ENCODE results near the gene CLINT1. TPM values are rescaled to one million over a fixed set of nuclear protein-coding genes. Genes with fewer than 3 reads are reported as not detected.

The CLINT1 gene
- total and polyA plus RNA-seq, 2 of the 4 experiments (the other 2 are of a cell fraction): 144 to 146 TPM

- BruUV-seq (replicated peaks): no TSS peak
- Histone ChIP-seq H3K56ac (ENCODE audit: extremely low read depth, insufficient read depth, low read length) (no peak overlapping the region), H3K79me1 (ENCODE audit: low read depth in 1 of 2, low read length in 2 of 2) (peaks cover 7 to 14% of the 10 kb centered on the region in 2 experiments; a peak in 3 of 4 replicates), H4K8ac (ENCODE audit: low read depth in 2 of 2, low read length in 2 of 2) (no peak overlapping the region), H4K5ac (ENCODE audit: low read depth, low read length) (no peak overlapping the region), H3K4me2 (ENCODE audit: low read depth, low read length) (no peak overlapping the region), H2BK15ac (ENCODE audit: low read depth, low read length) (no peak overlapping the region), H4K20me1 (ENCODE audit: insufficient read depth, low read length) (no peaks in the 10 kb centered on the region), H2BK5ac (ENCODE audit: low read depth, low read length, poor library complexity, severe bottlenecking) (no peak overlapping the region), H3K4me3 (ENCODE audit: insufficient read depth, low read depth, low read length) (no peak overlapping the region), H3K9me1 (ENCODE audit: insufficient read depth, low read length) (no peaks in the 10 kb centered on the region), H3K36me3 (ENCODE audit: control insufficient read depth, insufficient read depth, low read length) (peaks cover 9% of the 10 kb centered on the region), H3K23ac (ENCODE audit: low read depth, low read length) (no peak overlapping the region), H2AK9ac (replicated peaks; ENCODE audit: low read depth, low read length, poor library complexity) (no peak overlapping the region), H3K14ac (replicated peaks; ENCODE audit: low read depth, low read length) (no peak overlapping the region), H3K18ac (ENCODE audit: low read depth, low read length) (no peak overlapping the region), H2BK20ac (ENCODE audit: low read depth, low read length) (no peak overlapping the region), H3K27ac (ENCODE audit: insufficient read depth, low read length) (no peak overlapping the region), H3K27me3 (ENCODE audit: control insufficient read depth, insufficient read depth, low read length) (no peaks in the 10 kb centered on the region), H3K9me3 (ENCODE audit: control insufficient read depth, insufficient read depth, low read length) (no peaks in the 10 kb centered on the region), H3K4me1 (ENCODE audit: control insufficient read depth, insufficient read depth, low read length) (no peaks in the 10 kb centered on the region), H2AK5ac (ENCODE audit: low read depth, low read length) (no peak overlapping the region), H3K9ac (ENCODE audit: low read depth, low read length) (no peak overlapping the region), H4K91ac (ENCODE audit: insufficient read depth, low read depth, low read length) (no peak overlapping the region), H3K4ac (ENCODE audit: low read depth, low read length) (no peak overlapping the region), H2BK120ac (ENCODE audit: low read depth, low read length) (no peak overlapping the region), H2AFZ (replicated peaks; ENCODE audit: low read length, poor library complexity) (no peak overlapping the region)
- dilution Hi-C loops (cut with HindIII; ENCODE audit: low sequenced_read_pairs, unreplicated experiment): no loop called here
- intact Hi-C loops (cut with micrococcal nuclease): loop anchor here (5.0 kb wide), 1 partner anchor 594 kb away; no protein-coding TSS in a partner anchor
- no peak for ATAC-seq (ENCODE audit: low read depth)
- POLR2A ChIA-PET (ENCODE audit: unreplicated experiment): no interaction called here
- no peak for TF ChIP-seq RFX5 (IDR thresholded peaks at IDR 0.05; ENCODE audit: low read depth, low read length)
- TF ChIP-seq BHLHE40 (IDR thresholded peaks at IDR 0.05; ENCODE audit: low read depth, low read length): no peak
- TF ChIP-seq RAD21 (IDR thresholded peaks at IDR 0.05; ENCODE audit: low read length): no peak
- TF ChIP-seq CEBPB (IDR thresholded peaks at IDR 0.05; ENCODE audit: low read depth, low read length): no peak
- no peak for TF ChIP-seq RCOR1 (IDR thresholded peaks at IDR 0.05; ENCODE audit: insufficient replicate concordance, low read length)
- no peak for TF ChIP-seq NFE2L2 (IDR thresholded peaks at IDR 0.05; ENCODE audit: low read depth, low read length)
- TF ChIP-seq CTCF (conservative IDR thresholded peaks at IDR 0.05; ENCODE audit: low read depth, low read length): no peak
- no peak for TF ChIP-seq MAZ (IDR thresholded peaks at IDR 0.05; ENCODE audit: borderline replicate concordance, low read depth, low read length)
- TF ChIP-seq POLR2A (IDR thresholded peaks at IDR 0.05; ENCODE audit: low read depth, low read length): no peak
- no peak for TF ChIP-seq MXI1 (IDR thresholded peaks at IDR 0.05; ENCODE audit: borderline replicate concordance, low read depth, low read length)
- CTCF ChIA-PET: interaction anchor here (0.6 to 0.7 kb wide), 4 partner anchors 205 to 931 kb away, joined by 3 to 8 read pairs (median 4); no protein-coding TSS in a partner anchor
- in situ Hi-C loops (cut with MboI; ENCODE audit: low sequenced_read_pairs): loop anchor here (10.0 kb wide), 1 partner anchor 596 kb away; the partner anchor contains the start of gene MED7
- DNase-seq: no peak
- no CpG with 5 or more reads among the region's 4 CpGs for WGBS, 2 experiments (ENCODE audit: extremely low coverage in 2 of 2, insufficient read length in 1 of 2)
Observed at GRCh38 chr5:157741131-157741530, 117.8 kb downstream of the CLINT1 start.

Data from IMR-90 (cell line).